ENCODE data around the gene PUM1.
"Not testable (repeated sequence)": the region's sequence is repeated elsewhere in the genome, so short reads cannot be mapped to it uniquely, and the experiment has no call there.

Gene PUM1

GRCh38 chr1:31055501-31055900 is 10.0 kb downstream of the PUM1 start:
- DNase-seq, result no peak
- peaks cover 17% of the 10 kb centered on the region for H3K36me3 ChIP-seq
- no peak overlapping the region for H3K4me3 ChIP-seq (ENCODE audit: low read depth, low read length)
- H3K27me3 ChIP-seq, result no peaks in the 10 kb centered on the region
- no peaks in the 10 kb centered on the region for H3K9me3 ChIP-seq
- no peaks in the 10 kb centered on the region for H3K4me1 ChIP-seq
- no peak for TF ChIP-seq CTCF (IDR thresholded peaks at IDR 0.05; ENCODE audit: low read depth, low read length)

- Histone ChIP-seq H3K36me3 (peaks cover 20% of the 10 kb centered on the region), H3K27me3 (no peaks in the 10 kb centered on the region), H3K4me1 (no peaks in the 10 kb centered on the region), H3K4me3 (ENCODE audit: low read depth, low read length) (no peak overlapping the region), H3K9me3 (no peaks in the 10 kb centered on the region)
- no peak for DNase-seq
- TF ChIP-seq CTCF (IDR thresholded peaks at IDR 0.05; ENCODE audit: low read depth, low read length), result no peak
Measured at GRCh38 chr1:31054958-31055481, 10.5 kb downstream of the PUM1 start.

GRCh38 chr1:31054349-31054748 is 11.2 kb downstream of the PUM1 start:
- H3K4me3 ChIP-seq (ENCODE audit: low read depth, low read length), result no peak overlapping the region
- TF ChIP-seq CTCF (IDR thresholded peaks at IDR 0.05; ENCODE audit: low read depth, low read length), result no peak
- no peaks in the 10 kb centered on the region for H3K4me1 ChIP-seq
- H3K36me3 ChIP-seq, result peaks cover 22% of the 10 kb centered on the region
- H3K27me3 ChIP-seq, result no peaks in the 10 kb centered on the region
- no peaks in the 10 kb centered on the region for H3K9me3 ChIP-seq
- no peak for DNase-seq

DNA sequence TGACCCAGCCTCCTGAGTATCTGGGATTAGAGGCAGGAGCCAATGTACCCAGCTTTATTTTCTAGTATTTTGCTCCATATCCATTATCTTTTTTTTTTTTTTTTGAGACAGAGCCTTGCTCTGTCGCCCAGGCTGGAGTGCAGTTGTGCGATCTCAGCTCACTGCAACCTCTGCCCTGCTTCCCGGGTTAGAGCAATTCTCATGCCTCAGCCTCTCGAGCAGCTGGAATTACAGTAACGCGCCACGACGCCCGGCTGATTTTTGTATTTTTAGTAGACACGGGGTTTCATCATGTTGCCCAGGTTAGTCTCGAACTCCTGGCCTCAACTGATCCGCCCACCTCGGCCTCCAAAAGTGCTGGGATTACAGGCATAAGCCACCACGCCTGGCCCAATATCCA is 12.9 kb downstream of the PUM1 start:
- not testable (repeated sequence) for H3K4me3 ChIP-seq (ENCODE audit: low read depth, low read length); H3K9me3 ChIP-seq; H3K4me1 ChIP-seq; DNase-seq; H3K27me3 ChIP-seq
- peaks cover 17% of the 10 kb centered on the region for H3K36me3 ChIP-seq

GRCh38 chr1:31051611-31052010 is 13.9 kb downstream of the PUM1 start:
- H3K36me3 ChIP-seq, result peaks cover 15% of the 10 kb centered on the region

GRCh38 chr1:31047507-31047906 is 18.0 kb downstream of the PUM1 start:
- H3K4me1 ChIP-seq; H3K27me3 ChIP-seq; DNase-seq; H3K4me3 ChIP-seq (ENCODE audit: low read depth, low read length); H3K9me3 ChIP-seq: not testable (repeated sequence)
- peaks cover 17% of the 10 kb centered on the region; the same call in 1 of the 2 replicates for H3K36me3 ChIP-seq

More at GRCh38 chr1:31051611-31052010, 13.9 kb downstream of the PUM1 start:
- no peaks in the 10 kb centered on the region for H3K4me1 ChIP-seq
- TF ChIP-seq CTCF (IDR thresholded peaks at IDR 0.05; ENCODE audit: low read depth, low read length), result no peak
- no peaks in the 10 kb centered on the region for H3K9me3 ChIP-seq
- no peaks in the 10 kb centered on the region for H3K27me3 ChIP-seq
- no peak overlapping the region for H3K4me3 ChIP-seq (ENCODE audit: low read depth, low read length)
- no peak for DNase-seq

- no peaks in the 10 kb centered on the region for H3K9me3 ChIP-seq
- no peak for TF ChIP-seq CTCF (IDR thresholded peaks at IDR 0.05; ENCODE audit: low read depth, low read length)
- DNase-seq, result no peak
- H3K36me3 ChIP-seq, result peaks cover 10% of the 10 kb centered on the region; the same call in 1 of the 2 replicates
- no peak overlapping the region for H3K4me3 ChIP-seq (ENCODE audit: low read depth, low read length)
- H3K4me1 ChIP-seq, result no peaks in the 10 kb centered on the region
- H3K27me3 ChIP-seq, result no peaks in the 10 kb centered on the region
Measured at GRCh38 chr1:31043631-31044030, 21.9 kb downstream of the PUM1 start.
